ENCODE data around the gene HIC2.
"Not testable (repeated sequence)": the region's sequence is repeated elsewhere in the genome, so short reads cannot be mapped to it uniquely, and the experiment has no call there.

- not testable (repeated sequence) for TF ChIP-seq POLR2A, CTCF (IDR thresholded peaks at IDR 0.05)
These were observed at the start of gene HIC2 for GRCh38 chr22:21417227-21417746.
